T-helper 9 cell (primary cell): ENCODE results near the gene GUSB.
"Not testable (repeated sequence)": the region's sequence is repeated elsewhere in the genome, so short reads cannot be mapped to it uniquely, and the experiment has no call there.

Experiments
- DNase-seq: peaks from one replicate; pipeline ENCODE4 v3.0.0-alpha.2; 2020
- total RNA-seq, 2 donors: gene quantifications; one replicate each; lab custom pipeline; 2026; lab: John Stamatoyannopoulos, UW

Gene GUSB
- total RNA-seq: 43.4 to 44.1 reads per million in 2 donors

GRCh38 chr7:65981965-65982792, at the start of gene GUSB:
GUSB (minus strand) TSS chr7:65982213; CDS start chr7:65982183, 30 bp downstream.
- DNase-seq: peak; percentile 85

GRCh38 chr7:66028342-66028741, 46.3 kb upstream of the GUSB start:
- not testable (repeated sequence) for DNase-seq

- DNase-seq: no peak
These were observed 34.1 kb upstream of the GUSB start for GRCh38 chr7:66016131-66016461.

GRCh38 chr7:66015440-66016130, 33.6 kb upstream of the GUSB start:
- DNase-seq: no peak

- DNase-seq: no peak
These were observed 31.9 kb upstream of the GUSB start for GRCh38 chr7:66013938-66014337.

- DNase-seq: no peak
These were observed 25.2 kb upstream of the GUSB start for GRCh38 chr7:66007232-66007631.

GRCh38 chr7:66005115-66005671, 23.2 kb upstream of the GUSB start:
- not testable (repeated sequence) for DNase-seq

- DNase-seq: not testable (repeated sequence)
These were observed 18.9 kb upstream of the GUSB start for GRCh38 chr7:66000823-66001417.

GRCh38 chr7:65994984-65995383, 13.0 kb upstream of the GUSB start:
- not testable (repeated sequence) for DNase-seq

- DNase-seq: no peak
These were observed 10.5 kb upstream of the GUSB start for GRCh38 chr7:65992526-65992925.

GRCh38 chr7:65991829-65992228, 9.8 kb upstream of the GUSB start:
- not testable (repeated sequence) for DNase-seq

GRCh38 chr7:65989694-65990080, 7.7 kb upstream of the GUSB start:
- DNase-seq: no peak

GRCh38 chr7:65988503-65988902, 6.5 kb upstream of the GUSB start:
- DNase-seq: not testable (repeated sequence)

- no peak for DNase-seq
These were observed 6.1 kb upstream of the GUSB start for GRCh38 chr7:65988084-65988483.

- DNase-seq: no peak
These were observed 2.1 kb upstream of the GUSB start for GRCh38 chr7:65983965-65984658.

- DNase-seq: peak; percentile 39
These were observed 1.3 kb downstream of the GUSB start for GRCh38 chr7:65980478-65981250.

GRCh38 chr7:65979583-65980477, 2.2 kb downstream of the GUSB start:
- no peak for DNase-seq

GRCh38 chr7:65978891-65979582, 3.0 kb downstream of the GUSB start:
- DNase-seq: no peak

- DNase-seq: no peak
These were observed 5.3 kb downstream of the GUSB start for GRCh38 chr7:65976659-65977196.
